Neural cell (in vitro differentiated cells): ENCODE results near the gene ST6GAL1. TPM values are rescaled to one million over a fixed set of nuclear protein-coding genes. Genes with fewer than 3 reads are reported as not detected.

Source experiments
- H2AFZ ChIP-seq: fragments of 200-600, 300-800 bp; sonication (generic), shearing (Covaris generic); 2 replicates; pipeline ENCODE4 v1.6.0; 2014; ENCODE audit warnings: low read depth, mild to moderate bottlenecking, antibody characterized with exemption, low read length, moderate library complexity
- H3F3A ChIP-seq: fragments of 200-600 bp; shearing (Covaris generic); 2 replicates; pipeline ENCODE4 v1.6.1; 2016; ENCODE audit warnings: mild to moderate bottlenecking, moderate library complexity, mixed read lengths, antibody characterized with exemption, low read length; ENCODE audit not compliant: insufficient read depth, poor library complexity, severe bottlenecking
- H3K27ac ChIP-seq: fragments of 200-600, 300-800 bp; sonication (generic), shearing (Covaris generic); 2 replicates; pipeline ENCODE4 v1.5.1; 2014; ENCODE audit warnings: mild to moderate bottlenecking, low read length, moderate library complexity
- H3K27me3 ChIP-seq: fragments of 300-800, 200-600 bp; sonication (generic), shearing (Covaris generic); 2 replicates; pipeline ENCODE4 v1.6.0; 2014; ENCODE audit warnings: mild to moderate bottlenecking, low read depth, low read length, moderate library complexity; ENCODE audit not compliant: insufficient read depth
- H3K36me3 ChIP-seq: fragments of 300-800, 200-600 bp; sonication (generic), shearing (Covaris generic); 2 replicates; pipeline ENCODE4 v1.5.1; 2014; ENCODE audit warnings: mild to moderate bottlenecking, antibody characterized with exemption, low read length, moderate library complexity; ENCODE audit not compliant: insufficient read depth
- H3K4me2 ChIP-seq: fragments of 300-800, 200-600 bp; sonication (generic), shearing (Covaris generic); 2 replicates; pipeline ENCODE4 v1.6.0; 2014; ENCODE audit warnings: mild to moderate bottlenecking, low read length
- H3K4me3 ChIP-seq: fragments of 300-800, 200-600 bp; sonication (generic), shearing (Covaris generic); 2 replicates; pipeline ENCODE4 v1.5.1; 2014; ENCODE audit warnings: mild to moderate bottlenecking, low read length, moderate library complexity
- H3K79me2 ChIP-seq: fragments of 200-600 bp; shearing (Covaris generic); replicated peaks from 2 replicates; pipeline ENCODE4 v1.6.0; 2014; ENCODE audit warnings: mild to moderate bottlenecking, low read length, moderate library complexity; ENCODE audit not compliant: insufficient read depth
- H3K9ac ChIP-seq: fragments of 300-800, 200-600 bp; sonication (generic), shearing (Covaris generic); 2 replicates; pipeline ENCODE4 v1.6.1; 2016; ENCODE audit warnings: mild to moderate bottlenecking, low read length, mixed read lengths
- H3K9me2 ChIP-seq: fragments of 200-600 bp; shearing (Covaris generic); 2 replicates; pipeline ENCODE4 v1.6.1; 2016; ENCODE audit warnings: mild to moderate bottlenecking, low read length, mixed read lengths; ENCODE audit not compliant: insufficient read depth
- H3K9me3 ChIP-seq: fragments of 200-600, 300-800 bp; sonication (generic), shearing (Covaris generic); 2 replicates; pipeline ENCODE4 v1.6.1; 2016; ENCODE audit warnings: mild to moderate bottlenecking, mixed run types, low read length, moderate library complexity, mixed read lengths
- H4K20me1 ChIP-seq: fragments of 200-600 bp; shearing (Covaris generic); 2 replicates; pipeline ENCODE4 v1.6.1; 2016; ENCODE audit warnings: mild to moderate bottlenecking, mixed run types; ENCODE audit not compliant: insufficient read depth
- CTCF ChIP-seq: fragments of 450-650 bp; IDR thresholded peaks from 2 replicates; pipeline ENCODE4 v1.5.1; 2014; ENCODE audit warnings: antibody characterized with exemption, mild to moderate bottlenecking, moderate library complexity; ENCODE audit not compliant: poor library complexity, severe bottlenecking
- EP300 ChIP-seq: fragments of 450-650 bp; conservative IDR thresholded peaks from 2 replicates; pipeline ENCODE4 v1.6.1; 2014; ENCODE audit warnings: antibody characterized with exemption, mild to moderate bottlenecking, moderate library complexity; ENCODE audit not compliant: poor library complexity, severe bottlenecking
- EZH2 ChIP-seq: fragments of 200-600, 300-800 bp; shearing (Covaris generic), sonication (generic); IDR thresholded peaks from 2 replicates; pipeline ENCODE4 v1.6.1; 2014; ENCODE audit warnings: antibody characterized with exemption, low read length, borderline replicate concordance, mild to moderate bottlenecking; ENCODE audit not compliant: insufficient read depth, poor library complexity, severe bottlenecking
- MXI1 ChIP-seq: fragments of 450-650 bp; conservative IDR thresholded peaks from 2 replicates; pipeline ENCODE4 v1.6.1; 2014; ENCODE audit warnings: antibody characterized with exemption, mild to moderate bottlenecking; ENCODE audit not compliant: poor library complexity, severe bottlenecking
- POLR2AphosphoS5 ChIP-seq: IDR thresholded peaks from 2 replicates; pipeline ENCODE4 v1.6.1; 2012
- RAD21 ChIP-seq: fragments of 450-650 bp; conservative IDR thresholded peaks from 2 replicates; pipeline ENCODE4 v1.6.1; 2014; ENCODE audit warnings: antibody characterized with exemption, mild to moderate bottlenecking, moderate library complexity
- REST ChIP-seq: IDR thresholded peaks from 2 replicates; pipeline ENCODE4 v1.6.1; 2012; ENCODE audit warnings: borderline replicate concordance
- SMC3 ChIP-seq: fragments of 450-650 bp; conservative IDR thresholded peaks from 2 replicates; pipeline ENCODE4 v1.6.1; 2014; ENCODE audit warnings: antibody characterized with exemption, mild to moderate bottlenecking, moderate library complexity; ENCODE audit not compliant: poor library complexity
- TAF1 ChIP-seq: IDR thresholded peaks from 2 replicates; pipeline ENCODE4 v1.6.1; 2012; ENCODE audit warnings: low read depth
- polyA plus RNA-seq: library from polyadenylated mRNA; depleted of rRNA; stranded (reverse); fragments of >200 nt; gene quantifications from 2 replicates; pipeline ENCODE4 v1.2.3, GENCODE V29; 2014

The ST6GAL1 gene
- polyA plus RNA-seq, 1 donor from 2014 or later: 17.6 TPM

- Histone ChIP-seq H3K27me3 (no peaks in the 10 kb centered on the region), H3K36me3 (no peaks in the 10 kb centered on the region), H3K4me3 (no peak overlapping the region), H4K20me1 (no peaks in the 10 kb centered on the region), H3K79me2 (no peaks in the 10 kb centered on the region), H3K4me2 (no peak overlapping the region), H3K27ac (no peak overlapping the region), H3F3A (no peaks in the 10 kb centered on the region), H3K9me2 (no peaks in the 10 kb centered on the region), H3K9me3 (no peaks in the 10 kb centered on the region), H2AFZ (no peak overlapping the region), H3K9ac (no peak overlapping the region)
- no peak for TF ChIP-seq SMC3
- TF ChIP-seq REST: no peak
- no peak for TF ChIP-seq TAF1
- TF ChIP-seq RAD21: no peak
- no peak for TF ChIP-seq EP300
These were observed 66.7 kb downstream of the ST6GAL1 start for GRCh38 chr3:186997061-186997460.

GRCh38 chr3:186997473-186997939 lies 67.2 kb downstream of the ST6GAL1 start:
- Histone ChIP-seq H3K4me3 (no peak overlapping the region), H3K9me2 (no peaks in the 10 kb centered on the region), H3K79me2 (no peaks in the 10 kb centered on the region), H3K9ac (no peak overlapping the region), H4K20me1 (no peaks in the 10 kb centered on the region), H3K4me2 (no peak overlapping the region), H3K27me3 (no peaks in the 10 kb centered on the region), H2AFZ (no peak overlapping the region), H3K9me3 (no peaks in the 10 kb centered on the region), H3K27ac (no peak overlapping the region), H3F3A (no peaks in the 10 kb centered on the region), H3K36me3 (no peaks in the 10 kb centered on the region)
- TF ChIP-seq EP300 (no peak), TAF1 (no peak), EZH2 (no peak), CTCF (no peak)

- no peaks in the 10 kb centered on the region for H3K27me3 ChIP-seq
- no peaks in the 10 kb centered on the region for H3F3A ChIP-seq
- H4K20me1 ChIP-seq: no peaks in the 10 kb centered on the region
- H3K9me3 ChIP-seq: no peaks in the 10 kb centered on the region
- TF ChIP-seq CTCF (no peak), SMC3 (no peak), RAD21 (no peak), EZH2 (no peak), TAF1 (no peak), MXI1 (no peak), POLR2AphosphoS5 (no peak), REST (no peak), EP300 (no peak)
- H3K79me2 ChIP-seq: no peaks in the 10 kb centered on the region
- H3K9me2 ChIP-seq: no peaks in the 10 kb centered on the region
- no peak overlapping the region for H3K4me2 ChIP-seq
- no peak overlapping the region for H3K4me3 ChIP-seq
- no peak overlapping the region for H3K27ac ChIP-seq
- H2AFZ ChIP-seq: no peak overlapping the region
- H3K9ac ChIP-seq: no peak overlapping the region
- no peaks in the 10 kb centered on the region for H3K36me3 ChIP-seq
These were observed 68.6 kb downstream of the ST6GAL1 start for GRCh38 chr3:186998937-186999368.
